Suppressor macrophage treated with lipopolysaccharide for 4 hours (primary cell): ENCODE data around the gene NDRG2.

ENCODE experiments used
- DNase-seq: peaks from one replicate; pipeline ENCODE4 v3.0.0-alpha.2; 2020

The NDRG2 gene

GRCh38 chr14:21024585-21025370, at the start of gene NDRG2:
NDRG2 (minus strand) TSS chr14:21025061; CDS start chr14:21023315, 1,746 bp downstream.
- DNase-seq: no peak

GRCh38 chr14:21073921-21074320, 49.1 kb upstream of the NDRG2 start:
- no peak for DNase-seq

GRCh38 chr14:21072781-21073339, 48.0 kb upstream of the NDRG2 start:
- no peak for DNase-seq

GRCh38 chr14:21072031-21072473, 47.2 kb upstream of the NDRG2 start:
- DNase-seq: peak; percentile 84

- peak; percentile 93 for DNase-seq
These were observed 46.6 kb upstream of the NDRG2 start for GRCh38 chr14:21071225-21072030.

GRCh38 chr14:21070610-21071224, 45.9 kb upstream of the NDRG2 start:
- peak; percentile 34 for DNase-seq

GRCh38 chr14:21070083-21070609, 45.3 kb upstream of the NDRG2 start, which contains the start of gene ARHGEF40:
ARHGEF40 (plus strand) TSS chr14:21070304; CDS start chr14:21070397, 93 bp downstream.
- peak; percentile 61 for DNase-seq

GRCh38 chr14:21069388-21070082, 44.7 kb upstream of the NDRG2 start:
- no peak for DNase-seq

- peak; percentile 77 for DNase-seq
These were observed 43.9 kb upstream of the NDRG2 start for GRCh38 chr14:21068521-21069387.

GRCh38 chr14:21066882-21067502, 42.1 kb upstream of the NDRG2 start:
- no peak for DNase-seq

GRCh38 chr14:21063479-21063878, 38.6 kb upstream of the NDRG2 start:
- no peak for DNase-seq

- no peak for DNase-seq
These were observed 36.4 kb upstream of the NDRG2 start for GRCh38 chr14:21061347-21061668.

GRCh38 chr14:21060614-21061346, 35.9 kb upstream of the NDRG2 start:
- no peak for DNase-seq

GRCh38 chr14:21059842-21060613, 35.2 kb upstream of the NDRG2 start:
- DNase-seq: no peak

- DNase-seq: no peak
These were observed 34.0 kb upstream of the NDRG2 start for GRCh38 chr14:21058903-21059302.

- peak; percentile 35 for DNase-seq
These were observed 33.2 kb upstream of the NDRG2 start, which contains the start of gene RNASE8 for GRCh38 chr14:21057803-21058675. RNASE8 (plus strand) TSS chr14:21057822; CDS start chr14:21057893, 71 bp downstream.

GRCh38 chr14:21056520-21057163, 31.8 kb upstream of the NDRG2 start:
- no peak for DNase-seq
